GM19043 (cell line): ENCODE results near the gene CCDC85A.

Experiments used
- ATAC-seq: cut with Tn5 transposase; IDR thresholded peaks from one replicate; pipeline ENCODE4 v1.9.1; 2021; ENCODE audit warnings: low read depth; ENCODE audit not compliant: unreplicated experiment

The CCDC85A gene

GRCh38 chr2:56192664-56193305 is 9.0 kb downstream of the CCDC85A start:
- no peak for ATAC-seq

GRCh38 chr2:56195563-56195962 is 11.8 kb downstream of the CCDC85A start:
- ATAC-seq, result no peak

- no peak for ATAC-seq
Measured at GRCh38 chr2:56197816-56198215, 14.0 kb downstream of the CCDC85A start.

GRCh38 chr2:56198936-56199335 is 15.1 kb downstream of the CCDC85A start:
- no peak for ATAC-seq

GRCh38 chr2:56199492-56199891 is 15.7 kb downstream of the CCDC85A start:
- no peak for ATAC-seq

GRCh38 chr2:56202381-56203121 is 18.8 kb downstream of the CCDC85A start:
- no peak for ATAC-seq

GRCh38 chr2:56204556-56204955 is 20.8 kb downstream of the CCDC85A start:
- ATAC-seq, result no peak

- no peak for ATAC-seq
Measured at GRCh38 chr2:56206250-56206649, 22.5 kb downstream of the CCDC85A start.

GRCh38 chr2:56207760-56208159 is 24.0 kb downstream of the CCDC85A start:
- ATAC-seq, result no peak

- no peak for ATAC-seq
Measured at GRCh38 chr2:56208380-56208779, 24.6 kb downstream of the CCDC85A start.

GRCh38 chr2:56209701-56210100 is 25.9 kb downstream of the CCDC85A start:
- ATAC-seq, result no peak

GRCh38 chr2:56210291-56210690 is 26.5 kb downstream of the CCDC85A start:
- ATAC-seq, result no peak

GRCh38 chr2:56211048-56211447 is 27.3 kb downstream of the CCDC85A start:
- ATAC-seq, result no peak

GRCh38 chr2:56215911-56216310 is 32.1 kb downstream of the CCDC85A start:
- ATAC-seq, result no peak

GRCh38 chr2:56217106-56217505 is 33.3 kb downstream of the CCDC85A start:
- no peak for ATAC-seq

GRCh38 chr2:56222481-56222880 is 38.7 kb downstream of the CCDC85A start:
- ATAC-seq, result no peak

GRCh38 chr2:56224316-56224715 is 40.5 kb downstream of the CCDC85A start:
- no peak for ATAC-seq

GRCh38 chr2:56227811-56228210 is 44.0 kb downstream of the CCDC85A start:
- no peak for ATAC-seq

GRCh38 chr2:56229397-56230060 is 45.7 kb downstream of the CCDC85A start:
- ATAC-seq, result no peak

- ATAC-seq, result no peak
Measured at GRCh38 chr2:56230156-56230555, 46.4 kb downstream of the CCDC85A start.

- ATAC-seq, result no peak
Measured at GRCh38 chr2:56231361-56231760, 47.6 kb downstream of the CCDC85A start.

GRCh38 chr2:56232912-56233311 is 49.1 kb downstream of the CCDC85A start:
- ATAC-seq, result no peak
